ENCODE measurements around the gene TDRD12.
"Not testable (repeated sequence)": the region's sequence is repeated elsewhere in the genome, so short reads cannot be mapped to it uniquely, and the experiment has no call there.

Gene TDRD12

DNA sequence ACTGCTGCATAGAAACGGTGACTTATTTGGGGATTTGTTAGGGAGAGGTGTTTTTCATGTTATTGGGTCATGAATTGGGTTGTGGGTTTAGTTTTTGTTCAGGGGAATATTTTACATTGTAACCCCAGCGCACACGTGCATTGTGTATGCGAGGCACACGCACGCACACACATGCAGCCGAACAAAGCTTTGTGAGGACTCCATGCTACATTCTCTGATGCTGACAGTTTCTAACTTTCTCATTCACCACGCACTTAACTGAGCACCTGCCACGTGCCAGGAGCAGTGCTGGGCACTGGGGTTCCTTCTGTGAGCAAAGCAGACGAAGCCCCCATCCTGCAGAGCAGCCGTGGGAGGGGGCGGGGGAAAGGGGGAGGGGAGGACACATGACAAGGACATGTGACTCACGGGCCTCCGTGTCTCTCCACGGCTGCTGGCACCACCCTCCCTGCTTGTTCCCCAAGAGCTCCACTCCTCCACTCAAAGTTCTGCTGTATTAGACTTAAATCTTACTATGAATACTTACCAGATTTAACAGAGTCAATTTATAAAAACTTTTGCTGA, 94.4 kb downstream of the TDRD12 start:
- no peak for DNase-seq

DNA sequence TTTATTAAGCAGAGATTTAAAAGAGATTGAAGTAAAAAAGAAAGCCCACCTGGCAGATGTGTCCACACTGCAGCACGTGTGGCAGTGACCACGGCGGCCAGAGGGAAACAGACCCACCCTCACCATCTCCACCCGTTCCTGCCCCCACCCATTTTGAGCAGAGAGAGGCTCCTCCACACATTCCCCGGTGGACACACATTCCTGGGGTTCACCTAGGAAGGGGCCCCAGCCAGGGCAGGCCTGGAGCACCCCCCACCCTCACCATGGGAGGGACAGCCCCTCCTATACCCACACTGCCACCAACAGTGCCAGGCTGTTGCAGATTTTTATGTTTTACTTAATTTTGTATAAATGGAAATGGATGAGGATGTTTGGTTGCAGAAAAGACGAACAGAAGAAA, 95.1 kb downstream of the TDRD12 start:
- DNase-seq = no peak

DNA sequence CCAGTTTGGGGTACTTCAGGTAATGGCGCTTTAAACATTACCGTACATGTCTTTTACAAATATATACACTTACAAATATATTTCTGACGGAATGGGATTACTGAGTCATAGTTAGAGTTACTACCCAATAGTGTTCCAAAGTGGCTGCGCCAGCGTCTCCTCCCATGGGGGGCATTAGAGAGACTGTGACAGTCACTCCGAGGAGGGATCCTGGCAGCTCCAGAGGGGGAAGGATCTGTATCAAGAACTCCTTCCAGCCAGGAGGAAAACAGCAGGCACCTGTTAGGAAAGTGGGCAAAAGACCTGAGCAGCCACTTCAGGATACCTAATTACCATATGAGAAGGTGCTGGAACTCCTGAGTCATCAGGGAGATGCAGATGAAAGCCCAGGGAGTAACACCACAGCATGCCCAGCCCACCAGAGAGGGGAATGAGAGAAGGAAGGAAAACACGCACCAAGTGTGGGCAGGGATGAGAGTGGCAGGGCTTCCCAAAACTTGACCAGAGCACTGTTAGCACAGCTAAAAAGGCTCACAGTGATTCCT, 97.1 kb downstream of the TDRD12 start:
- no peak for DNase-seq

DNA sequence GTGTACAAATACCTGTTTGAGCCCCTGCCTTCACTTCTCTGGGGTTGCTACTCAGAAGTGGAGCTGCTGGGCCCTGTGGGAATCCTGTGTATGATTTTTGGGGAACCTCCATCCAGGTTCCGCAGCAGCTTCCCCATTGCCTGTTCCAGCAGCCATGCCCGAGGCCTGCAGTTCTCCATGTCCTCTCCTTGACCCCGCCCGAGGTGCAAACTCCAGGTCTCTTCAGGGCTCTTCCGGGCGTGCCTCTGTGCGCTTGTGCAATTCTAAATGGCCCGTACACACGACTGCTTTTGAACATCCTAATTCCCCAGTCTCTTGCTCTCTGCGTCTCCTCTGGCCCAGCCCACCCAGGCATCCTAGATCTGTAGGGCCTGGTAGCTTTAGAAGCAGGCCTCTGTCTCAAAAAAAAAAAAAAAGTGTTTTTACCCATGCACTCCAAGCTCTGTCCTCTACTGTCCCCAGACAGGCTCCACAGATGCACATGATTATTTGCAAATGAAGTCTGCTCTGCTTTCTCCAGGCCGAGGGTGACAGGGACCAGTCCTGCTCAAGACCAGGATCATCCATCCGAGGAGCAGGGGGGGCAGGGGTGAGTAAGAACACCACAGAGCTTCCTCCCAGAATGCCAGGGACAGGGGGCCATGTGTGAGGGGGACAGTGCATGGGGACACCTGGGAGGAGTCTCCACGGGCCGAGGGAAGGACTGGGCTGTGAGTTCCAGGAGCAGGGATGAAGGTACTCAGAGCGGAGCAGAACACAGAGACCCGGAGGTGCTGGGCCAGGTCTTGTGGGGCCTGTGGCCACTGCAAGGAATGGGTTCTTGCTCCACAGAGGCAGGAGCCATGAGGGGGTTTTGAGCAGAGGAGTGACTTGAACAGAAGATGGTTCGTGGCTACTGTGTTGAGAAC, 98.3 kb downstream of the TDRD12 start:
- DNase-seq = no peak

DNA sequence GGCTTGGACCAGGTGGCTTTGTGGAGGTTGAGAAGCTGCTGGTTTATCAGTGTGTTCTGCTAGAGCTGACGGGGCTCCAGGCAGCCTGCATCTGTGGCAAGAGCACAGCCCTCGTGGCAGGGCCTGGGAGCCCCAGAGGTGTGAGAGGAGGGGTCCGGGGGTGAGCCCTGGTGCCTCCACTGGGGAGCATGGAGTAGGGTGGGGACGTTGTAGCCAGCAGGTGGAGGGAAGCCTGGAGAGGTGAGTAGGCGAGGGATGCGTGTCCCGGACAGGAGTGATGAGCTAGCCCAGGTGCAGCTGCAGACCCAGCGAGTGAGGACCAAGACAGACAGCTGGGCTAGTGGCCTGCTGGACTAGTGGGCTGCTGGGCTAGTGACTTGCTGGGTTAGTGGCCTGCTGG, 99.0 kb downstream of the TDRD12 start:
- DNase-seq = no peak

DNA sequence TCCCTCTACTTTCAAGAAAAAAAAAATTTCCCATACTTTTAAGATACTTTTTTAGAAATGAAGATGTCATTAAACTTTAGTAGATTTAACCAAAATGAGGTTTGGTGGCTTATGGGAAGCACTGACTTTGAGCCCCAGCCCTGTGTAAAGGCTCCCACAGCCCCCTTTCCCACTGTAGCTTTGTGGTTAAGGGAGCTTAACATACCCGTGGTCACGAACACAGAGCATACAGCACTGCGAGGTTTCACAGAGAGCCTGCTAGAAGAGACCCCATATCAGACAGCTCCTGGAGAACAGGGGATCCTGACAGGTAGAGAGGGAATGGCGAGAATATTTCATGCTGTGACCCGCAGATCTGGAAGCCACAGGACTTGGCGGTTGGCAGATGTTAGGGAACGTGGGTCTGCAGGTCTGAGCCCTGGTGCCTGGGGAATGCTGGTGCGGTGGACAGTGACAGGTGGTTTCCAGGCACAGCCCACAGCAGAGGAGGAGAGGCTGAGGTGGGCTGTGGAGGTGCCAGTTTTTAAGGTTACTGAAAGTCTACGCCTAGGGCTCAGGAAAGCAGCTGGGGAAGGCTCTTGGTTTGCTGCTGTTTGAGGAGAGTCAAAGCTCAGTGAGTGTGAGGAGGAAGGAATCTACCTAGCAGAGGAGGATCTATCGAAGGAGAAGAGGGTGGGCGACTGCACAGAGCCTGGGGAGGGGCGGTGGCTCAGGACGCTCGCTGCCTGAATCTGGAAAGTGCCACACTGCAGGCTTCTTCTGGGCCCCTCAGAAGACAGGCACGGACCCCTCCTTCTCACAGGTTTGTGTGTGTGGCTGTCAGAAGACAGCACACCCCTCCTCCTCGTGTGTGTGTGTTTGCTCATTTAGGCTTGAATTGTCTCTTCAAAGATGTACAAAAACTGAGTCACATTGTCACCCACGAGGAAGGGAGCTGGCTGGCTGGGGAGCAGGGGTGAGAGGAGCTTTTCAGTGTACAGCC, 100.1 kb downstream of the TDRD12 start:
- no peak for DNase-seq

DNA sequence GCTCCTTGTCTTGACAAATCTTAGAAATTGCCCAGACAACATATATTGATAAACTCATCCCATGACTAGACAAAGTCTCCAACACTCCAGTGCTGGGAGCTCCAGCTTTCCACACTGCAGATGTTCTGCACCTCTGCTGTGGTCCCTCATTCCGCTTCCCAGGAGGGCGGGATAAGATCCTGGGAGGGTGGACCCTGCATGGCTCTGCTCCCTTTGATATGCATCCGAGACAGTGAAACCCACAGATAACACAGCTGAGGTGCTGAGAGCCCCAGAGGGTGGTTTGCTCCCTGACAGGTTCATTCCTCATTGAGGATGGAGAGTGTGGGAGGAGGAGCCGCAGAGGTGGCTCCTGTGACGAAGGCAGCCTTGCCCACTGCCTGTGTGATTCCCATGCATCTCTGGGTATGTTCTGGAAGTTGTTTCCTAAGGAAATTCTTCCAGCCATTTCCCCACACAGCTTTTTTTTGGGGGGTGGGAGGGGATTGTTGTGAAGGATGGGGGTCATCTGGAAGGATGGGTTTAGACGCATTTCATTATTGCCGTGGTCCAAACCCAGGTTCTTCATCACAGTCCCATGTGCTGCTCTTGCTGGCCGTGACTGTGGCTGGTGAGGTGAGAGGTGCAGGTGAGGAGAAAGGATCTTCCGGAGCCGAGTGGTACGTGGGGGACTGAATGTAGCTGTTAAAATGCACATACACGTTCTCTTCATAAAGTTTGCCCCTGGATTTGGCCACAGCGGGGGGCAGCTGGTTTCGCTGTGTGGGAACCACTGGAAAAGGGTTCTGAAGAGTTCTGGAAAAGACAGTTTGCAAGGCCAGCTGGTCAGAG, 103.6 kb downstream of the TDRD12 start:
- no peak for DNase-seq

DNA sequence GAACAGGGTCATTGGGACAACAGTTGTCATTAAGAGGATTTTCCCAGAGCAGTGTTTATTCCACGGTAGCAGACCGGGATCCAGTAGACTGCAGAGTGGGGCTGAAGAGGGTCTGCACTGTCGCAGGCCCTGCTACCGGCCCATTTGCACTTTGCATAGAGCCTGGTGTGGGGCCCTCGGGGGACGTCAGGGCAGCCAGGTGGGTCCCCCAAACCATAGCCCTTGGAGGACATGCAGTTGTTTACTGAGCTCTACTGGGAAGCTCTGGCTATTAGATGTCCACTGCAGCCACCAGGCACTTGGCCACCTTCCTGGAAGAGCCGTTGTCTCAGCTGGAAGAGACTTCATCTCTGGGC, 104.2 kb downstream of the TDRD12 start:
- DNase-seq = no peak

DNA sequence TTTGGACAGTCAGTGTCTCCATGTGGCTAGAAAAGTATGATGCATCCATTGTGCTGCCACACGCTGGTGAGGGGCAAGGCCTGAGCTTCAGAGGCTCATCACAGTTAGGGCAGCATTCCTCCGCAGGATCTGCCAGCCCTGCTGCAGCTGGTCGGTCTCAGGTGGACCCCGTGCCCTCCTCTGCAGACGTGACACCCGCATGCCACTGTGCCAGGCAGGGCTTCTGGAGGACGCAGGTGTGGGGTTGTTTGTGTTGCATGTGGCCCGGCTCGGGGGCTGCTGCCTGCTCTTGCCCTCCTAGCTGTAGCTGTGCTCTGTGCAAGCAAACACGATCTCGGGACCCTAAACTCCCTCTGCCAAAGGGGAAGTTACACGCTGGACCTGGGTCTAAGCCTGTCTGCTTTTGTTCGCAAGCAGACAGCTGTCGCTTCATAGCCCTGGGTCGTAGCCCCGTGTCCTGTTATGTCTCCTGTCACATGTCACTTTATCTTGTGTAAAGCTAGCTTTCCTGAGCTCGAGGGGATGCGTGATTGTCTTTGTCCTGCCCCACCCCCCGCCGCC, 104.7 kb downstream of the TDRD12 start:
- no peak for DNase-seq

DNA sequence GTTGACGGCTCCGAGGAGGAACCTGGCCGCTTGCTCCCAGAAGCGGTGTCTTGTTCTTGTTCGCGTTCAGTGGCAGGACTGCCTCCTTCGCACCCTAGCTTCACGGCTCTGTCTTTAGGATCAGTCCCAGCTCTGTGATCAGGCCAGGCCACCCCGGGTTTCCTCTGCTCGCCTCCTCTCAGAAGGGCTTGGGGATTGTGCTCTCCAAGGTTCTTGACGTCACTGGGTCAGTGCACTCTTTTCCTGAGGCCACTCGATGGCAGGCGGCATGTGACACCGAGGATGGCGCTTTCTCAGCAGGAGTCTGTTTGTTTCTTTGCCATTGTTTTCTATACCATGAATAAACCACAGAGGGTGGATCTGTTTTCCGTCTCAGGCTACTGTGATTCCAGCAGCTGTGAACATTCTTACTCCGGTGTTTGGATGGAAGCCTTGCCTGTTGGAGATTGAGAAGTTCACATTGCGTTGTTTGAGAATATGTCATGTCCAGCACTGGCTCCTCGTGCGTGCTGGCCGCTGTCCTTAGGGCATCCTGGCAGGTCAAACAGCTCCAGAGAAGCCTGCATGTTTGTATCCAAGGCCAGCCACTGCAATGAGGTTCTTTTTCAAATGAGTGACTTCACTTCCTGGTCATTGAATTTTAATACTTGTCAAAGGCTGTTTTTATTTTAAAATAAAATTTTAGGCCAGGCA, 105.5 kb downstream of the TDRD12 start:
- no peak for DNase-seq

DNA sequence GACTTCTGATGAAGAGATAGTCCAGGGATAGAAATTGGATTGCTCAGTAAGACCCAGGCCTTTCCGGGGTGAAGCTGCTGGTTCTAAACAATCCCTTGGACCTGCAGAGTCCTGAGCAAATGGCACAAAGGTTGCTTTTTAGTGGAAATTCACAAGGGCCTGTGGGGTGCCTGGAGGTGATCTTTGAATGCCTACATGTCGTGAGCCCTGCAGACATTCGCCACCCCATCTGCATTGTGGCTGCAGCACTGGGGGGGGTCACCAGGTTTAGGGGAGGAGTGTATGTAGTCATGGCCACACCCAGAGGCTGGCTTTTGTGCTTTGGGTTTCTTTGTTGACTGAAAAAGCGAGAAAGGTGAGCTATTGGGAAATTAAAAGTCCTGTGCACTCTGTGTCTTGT, 108.6 kb downstream of the TDRD12 start:
- DNase-seq = peak in 1 of 2 experiments; percentile 15

DNA sequence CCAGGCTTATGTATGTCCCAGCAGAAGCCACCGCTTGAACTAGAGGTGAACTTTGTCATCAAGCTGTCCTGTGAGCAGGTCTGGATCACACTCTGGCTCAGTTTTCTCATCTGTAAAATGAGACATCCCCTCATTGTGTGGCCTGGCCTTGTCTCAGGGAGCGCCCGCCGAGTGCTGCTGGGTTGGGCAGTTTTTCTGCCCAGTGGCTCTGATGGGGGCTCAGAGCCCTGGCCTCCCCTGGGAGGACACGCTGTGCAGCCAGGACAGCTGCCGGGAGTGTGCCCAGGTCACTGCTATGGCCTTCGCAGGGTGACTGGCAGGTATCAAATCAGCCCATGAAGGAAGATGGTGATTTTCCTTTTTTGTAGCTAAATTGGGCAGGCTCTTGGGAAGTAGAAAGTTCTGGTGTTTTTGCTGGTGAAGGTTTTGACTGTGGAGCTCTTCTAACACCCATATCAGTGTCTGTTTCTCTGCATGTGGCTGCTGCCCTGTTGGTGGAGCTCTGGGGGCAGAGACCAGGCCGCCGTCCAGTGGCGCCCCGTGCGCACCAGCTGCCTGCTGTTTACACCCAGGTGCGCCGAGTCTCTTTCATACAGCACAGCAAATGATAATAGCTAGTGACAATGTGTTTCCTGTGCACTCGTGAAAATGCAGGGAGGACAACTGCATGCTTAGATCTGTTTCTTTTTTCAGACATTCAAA, 109.2 kb downstream of the TDRD12 start:
- DNase-seq = peak; percentile 57 to 83

DNA sequence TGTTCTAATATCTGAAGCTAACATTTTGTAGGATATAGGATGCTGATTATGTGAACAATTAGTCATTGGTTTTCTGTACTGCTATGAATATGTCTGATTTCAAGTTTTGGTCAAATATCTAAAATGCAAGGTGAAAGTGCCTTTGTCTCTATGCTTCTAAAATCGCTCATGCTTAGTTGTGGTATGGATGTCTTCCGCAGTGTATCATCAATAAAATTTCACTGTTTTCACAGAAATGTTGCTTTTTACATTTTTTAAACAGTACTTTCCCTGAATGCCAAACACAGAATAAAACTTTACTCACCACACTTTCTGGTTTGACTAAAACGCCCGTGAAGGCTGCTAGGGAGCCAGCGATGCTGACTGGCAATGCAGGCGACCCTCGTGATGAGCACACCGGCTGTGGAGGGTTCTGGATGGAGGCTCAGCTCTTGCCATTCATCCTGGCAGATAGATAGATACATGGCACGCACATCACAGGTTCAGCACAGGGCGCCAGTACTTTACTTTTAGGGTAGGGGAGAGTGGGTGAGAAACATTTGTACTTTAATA, 109.9 kb downstream of the TDRD12 start:
- DNase-seq = no peak

DNA sequence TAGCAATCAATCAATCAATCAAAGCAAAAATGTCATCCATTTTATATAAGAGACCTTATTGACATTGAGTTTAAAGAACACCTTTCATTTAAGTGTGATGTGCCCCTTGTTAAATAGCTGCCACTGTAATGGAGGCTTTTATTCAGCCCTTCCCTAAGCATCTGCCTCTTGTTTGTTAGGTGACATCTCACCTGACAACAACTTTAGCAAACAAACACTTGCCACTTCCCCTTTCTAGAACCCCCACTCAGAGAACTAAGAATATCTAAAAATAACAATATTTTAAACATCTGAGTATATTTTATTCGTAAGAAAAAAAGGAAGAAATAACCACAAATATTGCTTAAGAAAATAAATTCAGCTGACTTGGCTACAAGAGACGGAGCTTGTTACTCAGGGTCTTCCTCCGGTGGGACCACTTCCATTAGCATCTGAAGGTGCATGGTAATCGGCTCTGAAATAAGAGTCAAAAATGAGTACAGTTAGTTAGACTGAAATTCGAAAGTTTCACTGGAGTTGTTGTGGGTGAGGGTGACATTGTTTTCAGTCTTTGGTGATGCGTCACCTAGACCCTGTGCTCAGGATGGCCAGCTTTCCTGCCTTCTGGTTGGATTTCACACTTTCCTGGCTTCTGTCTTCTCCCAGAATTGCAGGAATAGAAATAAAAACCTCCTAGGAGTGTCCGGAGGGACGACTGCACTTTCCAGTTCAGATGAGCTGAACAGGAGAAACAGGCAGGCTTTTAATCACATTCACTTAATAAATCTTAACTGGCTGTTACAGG, 110.9 kb downstream of the TDRD12 start:
- DNase-seq = no peak

DNA sequence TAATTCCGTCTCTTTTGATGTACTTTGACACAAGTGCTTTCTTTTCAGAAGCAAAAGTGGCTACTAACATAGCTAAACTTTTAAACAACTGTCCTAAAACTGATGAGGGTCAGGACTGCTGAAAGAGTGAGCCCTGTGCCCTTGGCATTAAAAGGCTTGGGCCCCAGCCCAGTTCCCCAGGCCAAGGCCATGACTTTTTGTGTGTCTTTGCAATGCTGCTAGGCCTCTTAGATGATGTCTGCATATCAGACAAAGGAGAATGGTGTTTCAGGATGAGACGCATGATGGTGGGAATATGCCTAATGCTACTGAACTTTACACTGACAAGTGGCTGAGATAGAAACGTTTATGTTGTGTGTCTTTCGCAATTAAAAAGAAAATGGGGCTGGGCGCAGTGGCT, 112.0 kb downstream of the TDRD12 start:
- DNase-seq = no peak

DNA sequence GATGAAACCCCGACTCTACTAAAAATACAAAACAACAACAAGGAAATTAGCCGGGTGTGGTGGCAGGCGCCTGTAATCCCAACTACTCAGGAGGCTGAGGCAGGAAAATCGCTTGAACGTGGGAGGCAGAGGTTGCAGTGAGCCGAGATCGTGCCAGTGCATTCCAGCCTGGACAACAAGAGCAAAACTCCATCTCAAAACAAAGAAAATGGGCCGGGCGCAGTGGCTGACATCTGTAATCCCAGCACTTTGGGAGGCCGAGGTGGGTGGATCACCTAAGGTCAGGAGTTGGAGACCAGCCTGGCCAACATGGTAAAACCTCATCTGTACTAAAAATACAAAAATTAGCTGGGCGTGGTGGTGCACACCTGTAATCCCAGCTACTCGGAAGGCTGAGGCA, 112.5 kb downstream of the TDRD12 start:
- DNase-seq = not testable (repeated sequence)

DNA sequence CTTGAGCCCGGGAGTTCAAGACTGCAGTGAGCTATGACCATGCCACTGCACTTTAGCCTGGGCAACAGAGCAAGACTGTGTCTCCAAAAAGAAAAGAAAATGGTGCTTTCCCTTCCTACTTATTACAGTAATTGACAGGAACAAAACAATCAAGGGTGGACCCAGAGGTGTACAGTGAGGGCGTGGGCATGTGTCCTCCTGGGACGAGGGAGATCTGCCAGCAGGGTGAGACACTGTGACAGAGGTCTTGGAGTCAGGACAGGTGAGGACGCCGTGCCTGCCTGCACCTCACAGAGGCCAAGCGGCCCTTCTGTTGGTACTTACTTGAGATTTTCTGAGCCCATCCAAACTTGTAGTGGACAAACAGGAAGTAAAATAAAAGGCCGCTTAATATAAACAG, 113.3 kb downstream of the TDRD12 start:
- DNase-seq = not testable (repeated sequence)

DNA sequence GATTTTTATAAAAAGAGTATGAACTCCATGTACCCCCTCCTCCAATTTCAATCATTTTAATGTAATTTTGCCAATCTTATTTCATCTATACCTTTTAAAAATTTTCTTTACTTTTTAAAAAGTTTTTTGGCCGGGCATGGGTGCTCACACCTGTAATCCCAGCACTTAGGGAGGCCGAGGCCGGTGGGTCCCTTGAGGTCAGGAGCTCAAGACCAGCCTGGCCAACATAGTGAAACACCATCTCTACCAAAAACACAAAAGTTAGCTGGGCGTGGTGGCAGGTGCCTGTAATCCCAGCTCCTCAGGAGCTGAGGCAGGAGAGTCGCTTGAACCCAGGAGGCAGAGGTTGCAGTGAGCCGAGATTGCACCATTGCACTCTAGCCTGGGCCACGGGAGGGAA, 113.8 kb downstream of the TDRD12 start:
- not testable (repeated sequence) for DNase-seq

DNA sequence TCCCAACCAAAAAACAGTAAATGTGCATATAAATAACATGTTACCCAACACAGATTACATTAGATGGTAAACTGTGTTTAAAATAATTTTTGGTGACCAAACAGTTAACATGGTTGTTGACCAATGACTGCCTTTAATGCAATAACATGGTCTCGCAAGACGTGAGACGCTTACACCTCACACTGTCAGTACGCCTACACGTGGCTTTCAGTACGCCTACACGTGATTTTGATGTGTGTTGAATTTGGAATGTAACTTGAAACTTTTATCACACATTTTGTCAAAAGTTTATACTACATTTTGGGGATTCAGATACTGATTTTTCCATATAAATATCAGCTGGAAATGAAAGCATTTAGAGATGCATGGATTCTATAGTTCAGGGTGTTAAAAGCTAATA, 118.0 kb downstream of the TDRD12 start:
- DNase-seq = no peak

Data from NCI-H2081 (cell line).